Kidney glomerular epithelial cell (primary cell): ENCODE results near the gene CES3.
A peak's percentile ranks its signal among the peaks of the same experiment; 100 is the strongest.
"Not testable (repeated sequence)": the region's sequence is repeated elsewhere in the genome, so short reads cannot be mapped to it uniquely, and the experiment has no call there.

ENCODE experiments used
- DNase-seq: peaks from one replicate; lab custom pipeline; 2025; lab: John Stamatoyannopoulos, UW

The CES3 gene

DNA sequence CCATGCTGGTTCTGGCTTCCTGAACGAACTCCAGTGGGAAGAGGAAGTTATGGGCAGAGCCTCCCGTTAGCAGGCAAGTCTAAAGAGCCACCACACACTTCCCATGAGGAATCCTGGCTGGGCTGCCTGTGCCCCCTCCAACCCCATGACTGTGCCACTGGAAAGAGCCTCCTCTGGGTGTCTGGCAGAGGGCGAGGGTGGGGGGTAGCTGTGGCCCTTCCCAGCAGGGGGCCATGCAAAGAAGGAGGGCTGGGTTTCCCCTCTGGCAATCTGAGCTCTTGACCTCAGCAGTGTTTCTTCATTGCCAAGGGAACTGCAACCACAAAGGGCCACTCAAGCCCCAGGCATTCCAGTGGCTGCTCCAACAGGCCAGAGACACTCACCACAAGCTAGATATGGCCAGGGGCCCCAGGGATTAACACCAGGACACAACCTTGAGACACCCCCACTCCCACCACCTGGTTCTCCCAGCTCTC, 34.1 kb upstream of the CES3 start:
- DNase-seq = peak; percentile 90

DNA sequence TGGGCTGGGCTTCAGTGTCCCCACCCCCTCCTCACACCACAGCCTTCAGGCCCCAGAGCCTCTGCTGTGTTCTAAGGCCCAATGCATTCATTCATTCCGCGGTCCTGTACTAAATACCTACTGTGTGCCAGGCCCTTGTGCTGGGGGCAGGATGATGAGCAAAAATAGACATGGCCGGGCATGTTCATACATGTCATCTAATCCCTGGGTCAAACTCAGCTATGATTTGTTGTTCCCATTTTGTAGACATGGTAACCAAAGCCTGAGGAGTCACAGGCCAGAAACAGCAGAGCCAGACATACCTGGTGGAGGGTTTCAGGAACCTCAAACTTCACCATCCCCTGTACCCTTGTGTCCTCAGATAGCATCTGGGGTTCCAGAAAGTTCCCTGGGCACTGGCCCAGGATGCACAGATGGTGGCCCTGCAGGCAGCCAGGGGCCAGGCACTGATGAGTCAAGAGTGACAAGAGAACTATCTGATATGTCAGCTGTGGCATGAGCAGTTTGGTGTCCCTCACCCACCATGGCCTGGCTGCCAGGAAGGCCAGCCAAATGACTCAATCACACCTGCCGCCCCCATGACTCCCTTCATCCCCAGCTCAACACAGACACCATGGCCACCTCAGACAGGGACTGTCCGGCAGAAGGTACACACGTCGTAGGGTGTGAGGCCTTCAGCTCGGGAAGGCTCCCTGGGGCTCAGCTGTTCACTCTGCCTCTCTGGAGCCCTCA, 33.0 kb upstream of the CES3 start:
- peak; percentile 17 for DNase-seq

GRCh38 chr16:66928702-66929388, 32.2 kb upstream of the CES3 start:
- no peak for DNase-seq

GRCh38 chr16:66930189-66930588, 30.9 kb upstream of the CES3 start:
- peak; percentile 45 for DNase-seq

GRCh38 chr16:66931665-66932064, 29.4 kb upstream of the CES3 start:
- no peak for DNase-seq

DNA sequence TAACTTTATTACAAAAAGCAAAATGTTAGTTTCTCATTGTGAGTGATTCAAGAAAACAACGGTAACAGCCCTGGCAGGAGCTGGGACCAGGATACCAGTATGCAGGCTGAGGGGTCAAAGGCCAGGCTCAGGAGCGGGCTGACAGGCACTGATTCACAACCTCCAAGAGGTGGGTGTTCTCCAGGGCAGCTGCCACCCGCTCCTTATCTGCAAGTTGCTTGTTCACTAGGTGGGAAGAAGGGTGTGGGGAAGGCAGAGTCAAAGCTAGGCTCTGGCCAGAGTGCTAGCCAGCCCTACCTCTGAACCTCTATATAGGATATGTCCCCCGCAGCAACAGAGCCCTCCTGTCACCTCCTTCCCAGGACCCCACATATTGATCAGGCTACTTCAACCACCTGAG, 29.0 kb upstream of the CES3 start:
- DNase-seq = no peak

DNA sequence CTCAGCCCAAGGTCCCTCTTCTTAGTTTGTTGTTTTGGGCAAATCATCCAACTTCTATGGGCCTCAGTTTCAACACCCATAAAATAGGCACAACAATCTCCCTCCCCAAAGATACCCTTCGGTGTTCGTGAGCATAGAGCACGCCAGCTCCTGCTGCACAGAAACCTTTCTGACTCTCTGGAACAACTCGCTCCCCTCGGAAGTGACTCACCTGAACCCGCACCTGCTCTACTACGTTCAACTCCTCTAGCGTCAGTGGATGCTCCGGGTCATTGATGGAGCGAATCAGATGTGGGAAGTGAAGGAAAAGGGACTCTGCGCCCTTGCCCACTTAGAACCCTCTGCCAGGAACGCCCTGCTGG, 27.3 kb upstream of the CES3 start:
- peak; percentile 43 for DNase-seq

- DNase-seq = peak; percentile 53
Observed at GRCh38 chr16:66934138-66934838, 26.8 kb upstream of the CES3 start, which contains the start of gene CIAO2B. CIAO2B (minus strand) TSS chr16:66934402; CDS start chr16:66934364, 38 bp downstream.

- not testable (repeated sequence) for DNase-seq
Observed at GRCh38 chr16:66934839-66935313, 26.2 kb upstream of the CES3 start.

DNA sequence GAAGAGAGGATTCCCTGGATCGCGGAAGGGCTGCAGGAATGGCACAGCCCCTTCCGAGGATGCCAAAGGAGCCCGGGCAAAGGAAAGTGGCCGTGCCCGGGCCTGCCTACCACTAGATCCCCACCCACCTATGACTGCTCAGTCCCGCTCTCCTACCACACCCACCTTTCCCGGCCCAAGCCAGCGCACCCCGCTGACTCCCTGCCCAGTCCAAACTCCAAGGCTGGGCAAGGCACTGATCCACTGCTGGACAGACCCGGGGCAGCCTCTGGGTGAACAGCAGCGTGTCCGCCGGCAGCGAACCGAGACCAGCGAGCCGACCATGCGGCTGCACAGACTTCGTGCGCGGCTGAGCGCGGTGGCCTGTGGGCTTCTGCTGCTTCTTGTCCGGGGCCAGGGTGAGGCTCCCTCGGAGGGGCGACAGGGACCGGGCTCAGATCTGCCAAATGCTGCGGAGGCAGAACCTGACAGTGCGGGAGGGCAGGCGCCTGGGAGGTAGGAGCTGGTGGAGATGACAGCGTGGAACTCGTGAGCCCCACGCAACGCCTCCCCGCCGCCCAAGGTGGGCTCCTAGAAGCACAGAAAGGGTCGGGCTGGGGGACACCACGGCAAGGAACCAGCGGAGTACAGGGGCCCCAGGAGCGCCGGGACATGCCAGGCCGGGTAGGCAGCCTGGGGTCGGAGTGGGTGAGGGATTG, 25.6 kb upstream of the CES3 start, which contains the start of gene CES2:
CES2 (plus strand) TSS at position 203 of the 698 bp plus-strand sequence; CDS start at position 323, 120 bp downstream.
- peak; percentile 18 for DNase-seq

DNA sequence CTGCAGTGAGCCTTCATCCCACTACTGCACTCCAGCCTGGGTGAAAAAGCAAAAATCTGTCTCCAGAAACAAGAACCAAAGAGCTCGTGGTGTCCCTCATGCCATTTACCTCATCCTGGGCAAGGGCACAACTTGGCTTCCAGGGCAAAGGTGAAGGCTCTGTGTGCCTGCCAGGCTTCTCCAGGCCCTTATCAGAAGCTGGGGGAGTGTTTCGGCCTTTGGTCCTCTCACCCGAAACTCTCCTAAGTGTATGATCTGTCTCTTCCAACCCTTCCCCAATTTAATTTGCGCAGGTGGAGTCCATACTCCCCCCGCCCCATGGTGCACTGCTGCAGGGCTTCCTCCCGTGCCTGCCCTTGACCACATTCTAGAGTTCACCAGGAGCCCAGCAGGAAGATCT, 24.6 kb upstream of the CES3 start:
- DNase-seq = no peak

- DNase-seq = no peak
Observed at GRCh38 chr16:66936889-66937554, 24.0 kb upstream of the CES3 start.

- no peak for DNase-seq
Observed at GRCh38 chr16:66937725-66938337, 23.2 kb upstream of the CES3 start.

GRCh38 chr16:66939366-66939765, 21.7 kb upstream of the CES3 start:
- DNase-seq = no peak

DNA sequence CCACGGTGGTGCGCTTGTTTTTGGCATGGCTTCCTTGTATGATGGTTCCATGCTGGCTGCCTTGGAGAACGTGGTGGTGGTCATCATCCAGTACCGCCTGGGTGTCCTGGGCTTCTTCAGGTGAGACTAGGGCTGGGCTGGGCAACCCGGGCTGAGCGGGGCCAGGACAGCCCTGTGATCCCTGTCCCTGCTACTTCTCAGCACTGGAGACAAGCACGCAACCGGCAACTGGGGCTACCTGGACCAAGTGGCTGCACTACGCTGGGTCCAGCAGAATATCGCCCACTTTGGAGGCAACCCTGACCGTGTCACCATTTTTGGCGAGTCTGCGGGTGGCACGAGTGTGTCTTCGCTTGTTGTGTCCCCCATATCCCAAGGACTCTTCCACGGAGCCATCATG, 20.8 kb upstream of the CES3 start:
- no peak for DNase-seq

GRCh38 chr16:66942981-66943380, 18.1 kb upstream of the CES3 start:
- DNase-seq = no peak

GRCh38 chr16:66943426-66944053, 17.5 kb upstream of the CES3 start:
- no peak for DNase-seq

GRCh38 chr16:66944054-66944441, 17.0 kb upstream of the CES3 start:
- no peak for DNase-seq

DNA sequence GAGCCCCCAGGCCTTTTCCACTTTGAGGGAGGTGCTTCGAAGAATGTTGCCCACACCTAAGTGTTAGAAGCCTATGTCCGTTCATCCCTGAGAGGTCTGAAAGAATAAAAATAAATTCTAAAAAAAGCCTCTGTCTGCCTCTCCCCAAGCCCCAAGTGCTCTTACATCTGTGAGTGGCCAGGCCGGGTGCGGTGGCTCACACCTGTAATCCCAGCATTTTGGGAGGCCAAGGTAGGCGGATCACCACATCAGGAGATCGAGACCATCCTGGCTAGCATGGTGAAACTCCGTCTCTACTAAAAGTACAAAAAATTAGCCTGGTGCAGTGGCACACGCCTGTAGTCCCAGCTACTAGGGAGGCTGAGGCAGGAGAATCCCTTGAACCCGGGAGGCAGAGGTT, 16.1 kb upstream of the CES3 start:
- not testable (repeated sequence) for DNase-seq

- DNase-seq = no peak
Observed at GRCh38 chr16:66945939-66946338, 15.1 kb upstream of the CES3 start.
